ENCODE results near the gene YARS1.
A peak's percentile ranks its signal among the peaks of the same experiment; 100 is the strongest.

Gene YARS1

DNA sequence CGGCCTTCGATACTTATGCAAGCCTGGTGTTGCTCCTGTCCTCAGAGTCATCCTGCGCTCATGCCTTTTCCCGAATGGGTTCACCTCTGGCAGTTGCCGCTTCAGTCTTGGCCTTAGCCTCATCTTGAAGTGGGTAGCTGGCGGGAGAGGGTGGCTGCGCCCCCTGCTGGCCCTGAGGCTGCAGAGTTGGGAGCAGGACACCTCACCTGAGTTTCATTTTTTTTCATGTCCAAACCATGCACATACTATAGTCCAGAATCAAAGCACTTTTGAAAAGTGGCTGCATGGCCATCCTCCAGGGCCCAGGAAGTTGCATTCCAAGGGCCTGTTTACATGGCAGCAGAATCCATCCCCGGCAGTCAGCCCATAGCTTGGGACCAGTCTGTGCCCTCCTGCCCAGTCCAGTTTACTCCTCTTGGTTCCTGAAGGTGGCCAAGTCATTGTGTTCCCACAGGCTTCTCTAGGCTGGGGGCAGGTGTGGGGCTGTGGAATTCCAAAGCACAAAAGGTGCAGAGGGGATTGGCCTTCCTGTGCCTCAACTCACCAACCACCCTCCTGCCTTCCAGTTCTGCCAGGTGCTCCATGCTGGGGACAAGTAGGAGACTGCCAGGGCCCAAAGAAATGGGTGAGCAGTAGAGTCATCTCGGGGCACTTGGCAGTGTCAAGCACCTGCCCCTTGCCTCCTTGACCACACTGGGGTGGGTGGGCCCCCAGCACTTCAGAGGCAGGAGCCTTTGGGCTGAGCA is 44.0 kb downstream of the YARS1 start:
- Histone ChIP-seq H3K27me3 (replicated peaks) (no peaks in the 10 kb centered on the region), H3K36me3 (replicated peaks) (peaks cover 47% of the 10 kb centered on the region), H3K27ac (no peak overlapping the region), H3K4me3 (ENCODE audit: low read depth, low read length) (no peak overlapping the region)
- peak; percentile 99 for TF ChIP-seq CTCF (IDR thresholded peaks at IDR 0.05; ENCODE audit: low read depth, low read length, missing control alignments)
- peak; percentile 55 for DNase-seq
- in situ Hi-C loops (cut with HindIII; ENCODE audit: low pct_ligation_motif_present, low sequenced_read_pairs), result no loop called here

- in situ Hi-C loops (cut with HindIII; ENCODE audit: low pct_ligation_motif_present, low sequenced_read_pairs), result no loop called here
- no peak overlapping the region for H3K4me3 ChIP-seq (ENCODE audit: low read depth, low read length)
- H3K27me3 ChIP-seq (replicated peaks), result no peaks in the 10 kb centered on the region
- peaks cover 40% of the 10 kb centered on the region for H3K36me3 ChIP-seq (replicated peaks)
- H3K27ac ChIP-seq, result no peak overlapping the region
- DNase-seq, result no peak
- no peak for TF ChIP-seq CTCF (IDR thresholded peaks at IDR 0.05; ENCODE audit: low read depth, low read length, missing control alignments)
Observed at GRCh38 chr1:32772281-32773017, 44.7 kb downstream of the YARS1 start.

DNA sequence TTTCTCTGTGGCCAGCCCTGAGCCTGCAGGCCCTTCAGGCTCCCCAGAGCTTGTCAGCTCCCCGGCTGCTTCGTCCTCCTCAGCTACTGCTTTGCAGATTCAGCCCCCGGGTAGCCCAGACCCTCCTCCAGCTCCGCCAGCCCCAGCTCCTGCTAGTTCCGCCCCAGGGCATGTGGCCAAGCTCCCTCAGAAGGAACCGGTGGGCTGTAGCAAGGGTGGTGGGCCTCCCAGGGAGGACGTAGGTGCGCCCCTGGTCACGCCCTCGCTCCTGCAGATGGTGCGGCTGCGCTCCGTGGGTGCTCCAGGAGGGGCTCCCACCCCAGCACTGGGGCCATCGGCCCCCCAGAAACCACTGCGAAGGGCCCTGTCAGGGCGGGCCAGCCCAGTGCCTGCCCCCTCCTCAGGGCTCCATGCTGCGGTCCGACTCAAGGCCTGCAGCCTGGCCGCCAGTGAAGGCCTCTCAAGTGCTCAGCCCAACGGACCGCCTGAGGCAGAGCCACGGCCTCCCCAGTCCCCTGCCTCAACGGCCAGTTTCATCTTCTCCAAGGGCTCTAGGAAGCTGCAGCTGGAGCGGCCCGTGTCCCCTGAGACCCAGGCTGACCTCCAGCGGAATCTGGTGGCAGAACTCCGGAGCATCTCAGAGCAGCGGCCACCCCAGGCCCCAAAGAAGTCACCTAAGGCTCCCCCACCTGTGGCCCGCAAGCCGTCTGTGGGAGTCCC is 45.4 kb downstream of the YARS1 start:
- no peak for DNase-seq
- TF ChIP-seq CTCF (IDR thresholded peaks at IDR 0.05; ENCODE audit: low read depth, low read length, missing control alignments), result no peak
- Histone ChIP-seq H3K36me3 (replicated peaks) (peaks cover 34% of the 10 kb centered on the region), H3K27me3 (replicated peaks) (no peaks in the 10 kb centered on the region), H3K4me3 (ENCODE audit: low read depth, low read length) (no peak overlapping the region), H3K27ac (no peak overlapping the region)
- in situ Hi-C loops (cut with HindIII; ENCODE audit: low pct_ligation_motif_present, low sequenced_read_pairs), result no loop called here

DNA sequence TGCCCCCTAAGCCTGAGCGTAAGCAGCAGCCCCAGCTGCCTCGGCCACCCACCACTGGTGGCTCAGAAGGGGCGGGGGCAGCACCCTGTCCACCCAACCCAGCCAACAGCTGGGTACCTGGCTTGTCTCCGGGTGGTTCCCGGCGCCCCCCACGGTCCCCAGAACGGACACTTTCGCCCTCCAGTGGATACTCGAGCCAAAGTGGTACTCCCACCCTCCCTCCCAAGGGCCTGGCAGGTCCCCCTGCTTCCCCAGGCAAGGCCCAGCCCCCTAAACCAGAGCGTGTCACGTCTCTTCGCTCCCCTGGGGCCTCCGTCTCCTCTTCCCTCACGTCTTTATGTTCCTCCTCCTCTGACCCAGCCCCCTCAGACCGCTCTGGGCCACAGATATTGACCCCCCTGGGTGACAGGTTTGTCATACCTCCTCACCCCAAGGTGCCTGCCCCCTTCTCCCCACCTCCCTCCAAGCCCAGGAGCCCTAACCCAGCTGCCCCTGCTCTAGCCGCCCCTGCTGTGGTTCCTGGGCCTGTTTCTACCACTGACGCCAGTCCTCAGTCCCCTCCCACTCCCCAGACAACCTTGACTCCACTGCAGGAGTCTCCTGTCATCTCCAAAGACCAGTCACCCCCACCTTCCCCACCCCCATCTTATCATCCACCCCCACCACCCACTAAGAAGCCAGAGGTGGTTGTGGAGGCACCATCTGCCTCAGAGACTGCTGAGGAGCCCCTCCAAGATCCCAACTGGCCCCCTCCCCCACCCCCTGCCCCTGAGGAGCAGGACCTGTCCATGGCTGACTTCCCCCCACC is 46.2 kb downstream of the YARS1 start:
- in situ Hi-C loops (cut with HindIII; ENCODE audit: low pct_ligation_motif_present, low sequenced_read_pairs), result no loop called here
- H3K4me3 ChIP-seq (ENCODE audit: low read depth, low read length), result no peak overlapping the region
- no peak overlapping the region for H3K27ac ChIP-seq
- peaks cover 27% of the 10 kb centered on the region for H3K36me3 ChIP-seq (replicated peaks)
- no peak for TF ChIP-seq CTCF (IDR thresholded peaks at IDR 0.05; ENCODE audit: low read depth, low read length, missing control alignments)
- H3K27me3 ChIP-seq (replicated peaks), result no peaks in the 10 kb centered on the region
- no peak for DNase-seq

GRCh38 chr1:32770221-32770731 is 46.9 kb downstream of the YARS1 start:
- in situ Hi-C loops (cut with HindIII; ENCODE audit: low pct_ligation_motif_present, low sequenced_read_pairs), result no loop called here
- no peak for TF ChIP-seq CTCF (IDR thresholded peaks at IDR 0.05; ENCODE audit: low read depth, low read length, missing control alignments)
- DNase-seq, result no peak
- H3K4me3 ChIP-seq (ENCODE audit: low read depth, low read length), result no peak overlapping the region
- H3K36me3 ChIP-seq (replicated peaks), result peaks cover 21% of the 10 kb centered on the region
- no peak overlapping the region for H3K27ac ChIP-seq
- no peaks in the 10 kb centered on the region for H3K27me3 ChIP-seq (replicated peaks)
